Karpas-422 (cell line): ENCODE data around the gene TARS2. TPM values are rescaled to one million over a fixed set of nuclear protein-coding genes. Genes with fewer than 3 reads are reported as not detected.

Source experiments
- DNase-seq: peaks from one replicate; pipeline ENCODE4 v3.0.0-alpha.2; 2015
- H2AFZ ChIP-seq: fragments of 200-600 bp; sonication (generic); 2 replicates; pipeline ENCODE4 v1.6.1; 2014; ENCODE audit warnings: antibody characterized with exemption, low read length, mixed read lengths
- H3K27ac ChIP-seq: fragments of 200-600 bp; sonication (generic); 2 replicates; pipeline ENCODE4 v1.5.1; 2014; ENCODE audit warnings: mild to moderate bottlenecking, low read length, moderate library complexity
- H3K27me3 ChIP-seq: fragments of 200-600 bp; sonication (generic); 2 replicates; pipeline ENCODE4 v1.6.1; 2014; ENCODE audit warnings: low read length, mixed read lengths
- H3K36me3 ChIP-seq: fragments of 200-600 bp; sonication (generic); 2 replicates; pipeline ENCODE4 v1.6.1; 2014; ENCODE audit warnings: low read length, mixed read lengths; ENCODE audit not compliant: insufficient read depth
- H3K4me1 ChIP-seq: fragments of 200-600 bp; sonication (generic); 2 replicates; pipeline ENCODE4 v1.6.1; 2014; ENCODE audit warnings: mild to moderate bottlenecking, low read length, mixed read lengths
- H3K4me2 ChIP-seq: fragments of 200-600 bp; sonication (generic); 2 replicates; pipeline ENCODE4 v1.6.1; 2014; ENCODE audit warnings: low read length, low read depth, mild to moderate bottlenecking; ENCODE audit not compliant: poor library complexity, severe bottlenecking
- H3K4me3 ChIP-seq: fragments of 200-600 bp; sonication (generic); 2 replicates; pipeline ENCODE4 v1.5.1; 2014; ENCODE audit warnings: mild to moderate bottlenecking, antibody characterized with exemption, low read length, mixed read lengths
- H3K79me2 ChIP-seq: fragments of 200-600 bp; sonication (generic); 2 replicates; pipeline ENCODE4 v1.6.1; 2014; ENCODE audit warnings: mild to moderate bottlenecking, low read length, mixed read lengths
- H3K9ac ChIP-seq: fragments of 200-600 bp; sonication (generic); 2 replicates; pipeline ENCODE4 v1.6.0; 2014; ENCODE audit warnings: low read length
- H3K9me2 ChIP-seq: fragments of 200-600 bp; sonication (generic), shearing (Covaris generic); replicated peaks from 2 replicates; pipeline ENCODE4 v1.6.0; 2014; ENCODE audit warnings: mild to moderate bottlenecking, low read length, moderate library complexity; ENCODE audit not compliant: insufficient read depth
- H3K9me3 ChIP-seq: fragments of 300-700, 200-600 bp; sonication (generic); 2 replicates; pipeline ENCODE4 v1.6.1; 2014; ENCODE audit warnings: low read length, mixed read lengths
- H4K20me1 ChIP-seq: fragments of 200-600 bp; sonication (generic); 2 replicates; pipeline ENCODE4 v1.6.1; 2014; ENCODE audit warnings: mild to moderate bottlenecking, antibody characterized with exemption, low read length, low read depth; ENCODE audit not compliant: insufficient read depth
- total RNA-seq: library from RNA; depleted of rRNA; stranded (reverse); fragments of >200 nt; shearing (Covaris generic); gene quantifications from 2 replicates; pipeline ENCODE4 v1.2.3, GENCODE V29; 2014; ENCODE audit warnings: low replicate concordance

TARS2 gene
- total RNA-seq, 1 experiment from 2014 or later, result 38.3 TPM

DNA sequence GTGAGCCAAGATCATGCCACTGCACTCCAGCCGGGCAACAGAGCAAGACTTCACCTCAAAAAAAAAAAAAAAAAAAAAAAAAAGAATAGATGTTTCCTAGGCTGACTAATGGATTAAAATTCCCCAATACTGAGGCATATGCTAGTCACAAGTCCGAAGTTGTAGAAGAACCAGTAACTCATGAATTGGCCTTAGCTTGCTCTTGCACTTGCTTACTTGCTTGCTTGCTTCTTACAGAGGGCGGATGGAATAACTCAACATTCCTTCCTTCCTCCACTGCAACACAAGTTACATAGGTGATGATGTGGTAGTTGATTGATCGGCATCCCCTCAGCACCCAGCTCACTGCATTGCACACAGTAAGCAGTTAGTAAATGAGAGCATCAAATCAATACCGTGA is 2.8 kb upstream of the TARS2 start:
- H3K9ac ChIP-seq, result no peak overlapping the region
- no peak overlapping the region for H3K27ac ChIP-seq
- no peak overlapping the region for H3K4me2 ChIP-seq
- H3K4me1 ChIP-seq, result peaks cover 10% of the 10 kb centered on the region
- DNase-seq, result no peak
- no peaks in the 10 kb centered on the region for H3K9me2 ChIP-seq
- no peak overlapping the region for H3K4me3 ChIP-seq
- no peak overlapping the region for H2AFZ ChIP-seq
- H3K27me3 ChIP-seq, result no peaks in the 10 kb centered on the region
- no peaks in the 10 kb centered on the region for H4K20me1 ChIP-seq
- no peaks in the 10 kb centered on the region for H3K9me3 ChIP-seq
- peaks cover 3% of the 10 kb centered on the region; the same call in 1 of the 2 replicates for H3K36me3 ChIP-seq
- H3K79me2 ChIP-seq, result peaks cover 22% of the 10 kb centered on the region

DNA sequence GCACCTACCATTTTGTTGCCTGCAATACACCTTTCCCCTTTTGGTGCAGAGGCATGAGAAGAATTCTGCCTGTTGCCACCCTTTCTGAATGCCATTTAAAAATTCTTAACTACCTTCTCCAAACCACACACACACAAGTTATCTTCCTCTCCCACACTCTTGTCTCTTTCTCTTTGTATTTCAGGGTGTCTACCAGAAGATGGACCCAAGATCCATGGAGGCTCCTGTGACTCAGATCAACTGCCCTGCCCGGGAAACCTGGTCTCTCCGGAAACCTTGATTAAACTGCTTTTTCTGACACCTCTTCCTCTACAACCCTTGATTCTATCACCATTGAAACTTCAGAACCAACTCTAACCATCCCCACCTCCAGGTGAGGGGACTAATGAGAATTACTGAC is 2.4 kb upstream of the TARS2 start:
- no peak overlapping the region for H3K4me3 ChIP-seq
- H3K79me2 ChIP-seq, result peaks cover 23% of the 10 kb centered on the region
- H3K9me2 ChIP-seq, result no peaks in the 10 kb centered on the region
- no peaks in the 10 kb centered on the region for H3K9me3 ChIP-seq
- H3K9ac ChIP-seq, result no peak overlapping the region
- H3K27ac ChIP-seq, result no peak overlapping the region
- H3K27me3 ChIP-seq, result no peaks in the 10 kb centered on the region
- peaks cover 10% of the 10 kb centered on the region for H3K4me1 ChIP-seq
- H3K36me3 ChIP-seq, result peaks cover 4% of the 10 kb centered on the region; the same call in 1 of the 2 replicates
- H3K4me2 ChIP-seq, result no peak overlapping the region
- H4K20me1 ChIP-seq, result no peaks in the 10 kb centered on the region
- DNase-seq, result no peak
- H2AFZ ChIP-seq, result no peak overlapping the region

DNA sequence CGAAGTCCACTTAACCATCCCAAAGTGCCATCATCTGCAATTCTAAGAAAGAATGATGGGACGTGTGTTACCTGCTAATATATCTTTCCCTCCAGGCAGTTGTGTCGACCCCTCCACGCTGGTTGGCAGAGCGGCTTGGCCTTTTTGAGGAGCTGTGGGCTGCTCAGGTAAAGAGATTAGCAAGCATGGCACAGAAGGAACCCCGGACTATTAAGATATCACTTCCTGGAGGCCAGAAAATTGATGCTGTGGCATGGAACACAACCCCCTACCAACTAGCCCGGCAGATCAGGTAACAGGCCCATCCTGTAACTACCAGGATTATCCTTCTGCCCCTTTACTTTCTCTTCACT is 520 bp downstream of the TARS2 start:
- H2AFZ ChIP-seq, result no peak overlapping the region
- peak overlapping the region; percentile 84 for H3K9ac ChIP-seq
- peak overlapping the region; percentile 87 for H3K4me2 ChIP-seq
- no peaks in the 10 kb centered on the region for H4K20me1 ChIP-seq
- H3K4me1 ChIP-seq, result peaks cover 10% of the 10 kb centered on the region
- DNase-seq, result peak; percentile 66
- peak overlapping the region; percentile 41; the same call in 1 of the 2 replicates for H3K27ac ChIP-seq
- H3K9me3 ChIP-seq, result no peaks in the 10 kb centered on the region
- peaks cover 18% of the 10 kb centered on the region for H3K36me3 ChIP-seq
- peak overlapping the region; percentile 86 for H3K4me3 ChIP-seq
- no peaks in the 10 kb centered on the region for H3K27me3 ChIP-seq
- H3K9me2 ChIP-seq, result no peaks in the 10 kb centered on the region
- peaks cover 23% of the 10 kb centered on the region for H3K79me2 ChIP-seq

DNA sequence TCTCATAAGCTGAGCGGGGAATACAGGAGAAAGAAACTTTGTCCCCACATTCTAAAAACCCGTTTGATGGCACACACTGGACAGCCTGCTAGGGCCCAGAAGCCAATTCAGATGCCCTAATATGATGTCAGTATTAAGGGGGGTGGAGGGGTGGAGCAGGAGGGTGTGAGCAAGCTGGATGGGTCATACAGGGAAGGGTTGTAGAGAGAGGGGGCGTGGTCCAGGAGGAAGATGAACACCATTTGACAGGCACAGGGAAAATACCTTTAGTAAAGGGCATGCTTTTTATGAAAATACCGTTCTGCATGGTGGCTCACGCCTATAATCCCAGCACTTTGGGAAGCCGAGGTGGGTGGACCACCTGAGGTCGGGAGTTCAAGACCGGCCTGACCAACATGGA is 6.0 kb downstream of the TARS2 start:
- H4K20me1 ChIP-seq, result no peaks in the 10 kb centered on the region
- H3K4me1 ChIP-seq, result peaks cover 8% of the 10 kb centered on the region
- H3K9me3 ChIP-seq, result no peaks in the 10 kb centered on the region
- no peaks in the 10 kb centered on the region for H3K9me2 ChIP-seq
- H3K79me2 ChIP-seq, result peaks cover 14% of the 10 kb centered on the region
- no peak overlapping the region for H3K9ac ChIP-seq
- H3K36me3 ChIP-seq, result peaks cover 21% of the 10 kb centered on the region
- H3K27ac ChIP-seq, result no peak overlapping the region
- H3K27me3 ChIP-seq, result no peaks in the 10 kb centered on the region
- no peak overlapping the region for H3K4me3 ChIP-seq
- no peak for DNase-seq
- no peak overlapping the region for H2AFZ ChIP-seq
- no peak overlapping the region for H3K4me2 ChIP-seq

DNA sequence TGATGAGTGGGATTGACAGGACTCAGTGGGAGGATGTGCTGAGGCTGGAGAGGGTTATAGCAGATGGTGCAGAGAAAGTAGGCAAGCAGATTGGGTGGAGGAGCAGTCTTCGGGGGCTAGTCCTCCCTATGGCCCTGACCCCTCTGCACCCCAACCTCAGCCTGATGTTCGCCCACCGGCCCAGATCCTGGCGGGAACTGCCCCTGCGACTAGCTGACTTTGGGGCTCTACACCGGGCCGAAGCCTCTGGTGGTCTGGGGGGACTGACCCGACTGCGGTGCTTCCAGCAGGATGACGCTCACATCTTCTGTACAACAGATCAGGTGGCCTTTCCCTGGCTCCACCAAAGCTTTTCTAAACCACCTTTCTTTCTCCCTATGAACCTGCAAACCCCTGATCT is 11.1 kb downstream of the TARS2 start:
- peaks cover 9% of the 10 kb centered on the region; the same call in 1 of the 2 replicates for H3K36me3 ChIP-seq
- no peaks in the 10 kb centered on the region for H3K9me2 ChIP-seq
- H3K27me3 ChIP-seq, result no peaks in the 10 kb centered on the region
- no peak for DNase-seq
- no peak overlapping the region for H3K27ac ChIP-seq
- H4K20me1 ChIP-seq, result no peaks in the 10 kb centered on the region
- no peak overlapping the region for H3K4me2 ChIP-seq
- H2AFZ ChIP-seq, result no peak overlapping the region
- H3K79me2 ChIP-seq, result no peaks in the 10 kb centered on the region
- H3K9ac ChIP-seq, result no peak overlapping the region
- no peaks in the 10 kb centered on the region for H3K4me1 ChIP-seq
- H3K4me3 ChIP-seq, result no peak overlapping the region
- no peaks in the 10 kb centered on the region for H3K9me3 ChIP-seq

DNA sequence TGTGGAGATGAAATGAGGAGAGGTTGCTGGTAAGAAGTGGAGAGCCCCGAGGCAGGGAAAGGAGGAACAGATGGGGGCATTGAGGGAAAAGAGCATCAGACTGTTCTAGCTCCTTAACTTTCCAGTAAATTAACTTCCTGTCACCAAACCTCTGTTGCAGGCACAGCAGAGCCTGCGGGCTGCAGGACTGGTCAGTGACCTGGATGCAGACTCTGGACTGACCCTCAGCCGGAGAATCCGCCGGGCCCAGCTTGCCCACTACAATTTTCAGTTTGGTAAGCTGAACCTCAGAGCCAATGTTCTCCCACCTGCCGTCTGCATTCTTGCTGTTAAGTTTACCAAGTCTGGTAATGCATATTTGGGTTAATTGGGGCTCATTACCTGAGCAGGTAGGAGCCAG is 18.2 kb downstream of the TARS2 start:
- Histone ChIP-seq H3K9ac (no peak overlapping the region), H3K36me3 (peaks cover 12% of the 10 kb centered on the region; the same call in 1 of the 2 replicates)

DNA sequence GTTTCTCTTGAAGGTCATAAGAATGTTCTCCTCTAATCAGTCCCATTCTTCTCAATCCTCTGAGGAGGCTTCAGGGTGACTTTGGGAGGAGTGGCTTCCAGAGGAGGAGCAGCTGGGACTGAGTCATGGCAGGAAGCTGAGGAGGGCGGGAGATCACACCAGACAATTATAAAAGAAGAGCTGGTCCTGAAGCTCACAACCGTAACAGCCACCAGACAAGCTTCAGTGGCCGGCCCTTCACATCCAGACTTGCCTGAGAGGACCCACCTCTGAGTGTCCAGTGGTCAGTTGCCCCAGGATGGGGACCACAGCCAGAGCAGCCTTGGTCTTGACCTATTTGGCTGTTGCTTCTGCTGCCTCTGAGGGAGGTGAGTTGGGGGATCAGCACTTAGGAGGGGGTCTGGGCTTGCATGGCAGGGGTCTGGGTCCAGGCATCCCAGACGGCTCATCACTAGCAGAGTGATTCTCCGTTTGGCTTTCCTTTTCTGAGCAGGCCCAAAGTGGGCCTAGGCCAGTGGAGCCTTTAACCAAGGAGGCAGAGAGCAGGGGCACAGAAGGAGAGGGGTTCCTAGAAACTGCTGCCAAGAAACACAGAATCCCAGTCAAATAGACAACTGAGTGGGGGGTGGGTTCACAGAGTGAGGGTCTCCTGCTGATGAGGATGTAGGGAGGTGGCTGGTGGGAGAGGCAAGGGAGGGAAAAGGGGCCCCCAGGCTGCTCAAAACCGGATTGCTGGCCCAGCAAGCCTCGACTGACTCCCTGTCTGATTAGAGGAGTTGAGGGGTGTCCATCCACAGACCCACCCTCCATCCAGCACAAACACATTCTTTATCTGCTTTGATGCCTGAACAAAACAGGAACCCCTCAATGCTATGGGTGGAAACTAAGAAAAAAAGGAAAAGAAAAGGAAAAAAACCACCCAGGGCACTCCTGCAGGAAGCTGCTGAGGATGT is 21.0 kb downstream of the TARS2 start, which contains the start of gene ECM1:
ECM1 (plus strand) TSS at position 198 of the 953 bp plus-strand sequence; CDS start at position 299, 101 bp downstream.
- no peaks in the 10 kb centered on the region for H3K9me3 ChIP-seq
- H3K9me2 ChIP-seq, result no peaks in the 10 kb centered on the region
- no peak within 1 kb of the TSS for H3K4me2 ChIP-seq
- DNase-seq, result no peak
- no peak within 1 kb of the TSS for H3K27ac ChIP-seq
- peaks cover 7% of the 10 kb centered on the region; the same call in 1 of the 2 replicates for H3K36me3 ChIP-seq
- H4K20me1 ChIP-seq, result no peaks in the 10 kb centered on the region
- H3K4me1 ChIP-seq, result peaks cover 15% of the 10 kb centered on the region
- no peak within 1 kb of the TSS for H3K9ac ChIP-seq
- H3K4me3 ChIP-seq, result no peak within 1 kb of the TSS
- no peaks in the 10 kb centered on the region for H3K79me2 ChIP-seq
- no peak within 1 kb of the TSS for H2AFZ ChIP-seq
- no peaks in the 10 kb centered on the region for H3K27me3 ChIP-seq

More for the DNA sequence above, 18.2 kb downstream of the TARS2 start:
- Histone ChIP-seq H3K4me2 (no peak overlapping the region), H3K27ac (no peak overlapping the region), H3K4me1 (peaks cover 11% of the 10 kb centered on the region), H3K9me3 (no peaks in the 10 kb centered on the region), H4K20me1 (no peaks in the 10 kb centered on the region), H3K27me3 (no peaks in the 10 kb centered on the region), H3K79me2 (no peaks in the 10 kb centered on the region), H3K4me3 (no peak overlapping the region), H3K9me2 (no peaks in the 10 kb centered on the region), H2AFZ (no peak overlapping the region)
- DNase-seq, result no peak

DNA sequence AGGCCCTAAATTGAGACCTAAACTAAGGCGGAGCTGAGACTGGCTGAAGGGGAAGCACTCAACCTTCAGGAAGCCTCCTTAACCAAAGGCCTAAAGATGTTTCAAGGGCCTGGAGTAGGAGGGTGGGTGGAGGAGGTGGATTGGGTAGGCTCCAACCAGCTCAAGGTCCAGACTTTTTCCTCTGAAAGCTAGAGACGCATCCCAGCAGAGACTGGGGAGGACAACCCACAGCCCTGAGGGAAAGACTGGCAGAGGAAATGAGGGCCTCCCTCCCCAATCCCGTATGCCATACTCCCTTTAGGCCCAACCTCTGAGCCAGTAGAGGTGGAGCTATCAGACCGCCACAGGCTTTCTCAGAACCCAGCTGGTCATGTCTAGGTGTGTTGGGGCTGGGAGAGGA is 21.8 kb downstream of the TARS2 start:
- Histone ChIP-seq H3K27me3 (no peaks in the 10 kb centered on the region), H4K20me1 (no peaks in the 10 kb centered on the region), H3K4me3 (no peak overlapping the region), H3K9me2 (no peaks in the 10 kb centered on the region), H3K9me3 (no peaks in the 10 kb centered on the region), H3K4me2 (no peak overlapping the region), H3K36me3 (peaks cover 7% of the 10 kb centered on the region; the same call in 1 of the 2 replicates), H3K4me1 (peaks cover 15% of the 10 kb centered on the region), H3K27ac (no peak overlapping the region), H3K9ac (no peak overlapping the region), H3K79me2 (no peaks in the 10 kb centered on the region), H2AFZ (no peak overlapping the region)
- no peak for DNase-seq
